Heart right ventricle (tissue), 16 donors: ENCODE results near the gene DLD. TPM values are rescaled to one million over a fixed set of nuclear protein-coding genes. Genes with fewer than 3 reads are reported as not detected.
"Not testable (repeated sequence)": the region's sequence is repeated elsewhere in the genome, so short reads cannot be mapped to it uniquely, and the experiment has no call there.

Experiments
- ATAC-seq, 8 donors: fragments of 200-7000 bp; cut with Tn5 transposase; one replicate each; pipeline ENCODE4 v1.9.1; 2020; ENCODE audit warnings: mild to moderate bottlenecking in 8 of 8, moderate library complexity in 8 of 8, moderate number of reproducible peaks in 1 of 8
- DNase-seq, 2 donors: peaks; one replicate each; pipeline ENCODE4 v3.0.0-alpha.2; 2020
- H3K27ac ChIP-seq, 10 donors: fragments of 200-600 bp; sonication (generic) in 2 of 10; one replicate each; pipeline versions ENCODE4 v1.5.0 to v1.8.0; 2020 to 2022; ENCODE audit warnings: mild to moderate bottlenecking in 3 of 10
- H3K27me3 ChIP-seq, 7 donors: fragments of 200-600 bp; one replicate each; pipeline ENCODE4 v1.8.0; 2021 to 2022; ENCODE audit warnings: mild to moderate bottlenecking in 2 of 7
- H3K36me3 ChIP-seq, 9 donors: fragments of 200-600 bp; sonication (generic) in 1 of 9; one replicate each; pipeline versions ENCODE4 v1.5.0 to v1.8.0; 2020 to 2022; ENCODE audit warnings: mild to moderate bottlenecking in 2 of 9
- H3K4me1 ChIP-seq, 9 donors: fragments of 200-600 bp; sonication (generic) in 1 of 9; one replicate each; pipeline versions ENCODE4 v1.5.0 to v1.8.0; 2020 to 2022; ENCODE audit warnings: mild to moderate bottlenecking in 4 of 9
- H3K4me3 ChIP-seq, 10 donors: fragments of 200-600 bp; sonication (generic) in 2 of 10; one replicate each; pipeline versions ENCODE4 v1.5.0 to v1.8.0; 2020 to 2022; ENCODE audit warnings: mild to moderate bottlenecking in 7 of 10, moderate library complexity in 2 of 10
- H3K9me3 ChIP-seq, 11 donors: fragments of 200-600 bp in 10 of 11; sonication (generic) in 2 of 11; one replicate each; pipeline versions ENCODE4 v1.5.0 to v1.8.0; 2013 to 2022; ENCODE audit warnings: mild to moderate bottlenecking in 2 of 11, control low read depth in 1 of 11, moderate library complexity in 1 of 11
- CTCF ChIP-seq, 9 donors: fragments of 200-600 bp; sonication (generic) in 2 of 9; IDR thresholded peaks; one replicate each; pipeline versions ENCODE4 v1.5.0 to v1.8.0; 2021 to 2022; ENCODE audit warnings: antibody characterized with exemption in 9 of 9, mild to moderate bottlenecking in 5 of 9, moderate library complexity in 1 of 9
- WGBS, 2 donors: extraction: QIAGEN DNeasy Blood & Tissue Kit; methylation state at CpG; one replicate each; pipeline ENCODE4 v1.1.7; 2013; ENCODE audit warnings: inconsistent platforms in 1 of 2; 5-methylcytosine and 5-hydroxymethylcytosine counted together
- intact Hi-C, 10 donors: fragments of 100-400 bp; cut with DNase I; formaldehyde crosslinking; loops; one replicate each; pipeline versions ENCODE4 v1.11.1 to v1.14.2; 2022
- polyA plus RNA-seq, 2 donors: library from polyadenylated mRNA; stranded (reverse); fragments of 200-250 nt; gene quantifications; one replicate each; pipeline ENCODE4 v1.2.3, GENCODE V29; 2013
- total RNA-seq, 10 donors: library from RNA; stranded (reverse); fragmentation: NEBNext Ultra II Directional in 3 of 10; extraction: Animal tissue kit (Norgen Biotek cat#: 25700) in 3 of 10; gene quantifications; one replicate each; pipeline versions ENCODE4 v1.2.1 to v1.2.4, GENCODE V29; 2021 to 2023
- donor health status: Arrhythmogenic right ventricular cardiomyopathy.
- donor health status: ischemic (EF 13 %, LVEDD 7.1; RV severe dilation, severe dysfunction).
- donor health status: healthy with polysubstance abuse.
- donor health status: DM: no; HTN: yes; CAD: no.
- donor health status: DM: no; HTN: no; CAD: no.
- donor health status: ischemic (EF 25% LVEDD 6.9; RV normal size, moderate dysfunction).
- donor health status: ischemic (EF 25% LVEDD 5.7; RV mildly dilated, moderate dysfunction).
- donor health status: healthy.
- donor health status: DM: yes; HTN: yes; CAD: no.
- donor health status: Ischemic cardiomyopathy.
- donor health status: ischemic (EF 35%, LVEDD 5.7; RV mildly dilated, moderate dysfunction).
- donor health status: nonischemic (EF 11% LVEDD 7.7; RV severe dilation, severe dysfunction).
- donor health status: DM: yes; HTN: yes; CAD: no.
- donor health status: PGD.
- donor health status: ischemic (EF 29% LVEDD 5.4; RV normal size, mild dysfunction).
- donor health status: nonischemic (EF 23%, LVEDD 6.1; RV moderate dilation, normal function).

Gene DLD
- total and polyA plus RNA-seq, 12 donors: 41.6 to 402 (median 341) TPM

GRCh38 chr7:107847168-107847835, 43.7 kb upstream of the DLD start:
- no peaks in the 10 kb centered on the region for H3K27me3 ChIP-seq
- 93 to 95% methylated on average over 14 to 18 of the region's 18 CpGs for WGBS, 2 donors

GRCh38 chr7:107847836-107848175, 43.2 kb upstream of the DLD start:
- H3K4me1 ChIP-seq: peaks cover 0 to 15% (median 0%) of the 10 kb centered on the region in 9 donors
- intact Hi-C loops, H3K9me3 ChIP-seq, H3K27ac ChIP-seq, DNase-seq, H3K4me3 ChIP-seq, H3K27me3 ChIP-seq, ATAC-seq, H3K36me3 ChIP-seq: not testable (repeated sequence)
- 95 to 97% methylated on average over 16 to 20 of the region's 20 CpGs for WGBS, 2 donors

More at GRCh38 chr7:107847168-107847835, 43.7 kb upstream of the DLD start:
- no peak for TF ChIP-seq CTCF (IDR thresholded peaks at IDR 0.05)
- no peaks in the 10 kb centered on the region for H3K36me3 ChIP-seq
- H3K27ac ChIP-seq: no peak overlapping the region
- intact Hi-C loops: no loop called here
- DNase-seq (no peak), ATAC-seq (no peak)
- H3K4me1 ChIP-seq: peaks cover 0 to 15% (median 0%) of the 10 kb centered on the region in 9 donors
- H3K4me3 ChIP-seq: no peak overlapping the region
- H3K9me3 ChIP-seq: no peaks in the 10 kb centered on the region

- H3K9me3 ChIP-seq, DNase-seq, H3K27me3 ChIP-seq, H3K27ac ChIP-seq, H3K4me3 ChIP-seq, H3K36me3 ChIP-seq, intact Hi-C loops, ATAC-seq: not testable (repeated sequence)
- 98% methylated on average over 16 to 24 of the region's 31 CpGs for WGBS, 2 donors
- peaks cover 0 to 15% (median 0%) of the 10 kb centered on the region in 9 donors for H3K4me1 ChIP-seq
Observed at GRCh38 chr7:107848211-107848610, 42.8 kb upstream of the DLD start.

- ATAC-seq (no peak), DNase-seq (no peak)
- WGBS, 2 donors: 83 to 90% methylated on average over 3 to 4 of the region's 4 CpGs
- Histone ChIP-seq H3K9me3 (no peaks in the 10 kb centered on the region), H3K4me1 (peaks cover 0 to 8% (median 0%) of the 10 kb centered on the region in 9 donors), H3K27ac (no peak overlapping the region), H3K27me3 (no peaks in the 10 kb centered on the region), H3K36me3 (no peaks in the 10 kb centered on the region), H3K4me3 (no peak overlapping the region)
- TF ChIP-seq CTCF (IDR thresholded peaks at IDR 0.05): no peak
- intact Hi-C loops: loop anchor here in 1 of 10 donors (5.0 kb wide), 1 partner anchor 1088 kb away; no protein-coding TSS in a partner anchor
Observed at GRCh38 chr7:107850216-107850615, 40.8 kb upstream of the DLD start.

GRCh38 chr7:107850643-107851042, 40.3 kb upstream of the DLD start:
- DNase-seq (no peak), ATAC-seq (no peak)
- 33 to 45% methylated on average over 1 of the region's 1 CpG for WGBS, 2 donors
- H3K27ac ChIP-seq: no peak overlapping the region
- no peaks in the 10 kb centered on the region for H3K9me3 ChIP-seq
- intact Hi-C loops: loop anchor here in 1 of 10 donors (5.0 kb wide), 1 partner anchor 1088 kb away; no protein-coding TSS in a partner anchor
- TF ChIP-seq CTCF (IDR thresholded peaks at IDR 0.05): no peak
- no peak overlapping the region for H3K4me3 ChIP-seq
- H3K27me3 ChIP-seq: no peaks in the 10 kb centered on the region
- H3K4me1 ChIP-seq: peaks cover 0 to 5% (median 0%) of the 10 kb centered on the region in 9 donors
- H3K36me3 ChIP-seq: no peaks in the 10 kb centered on the region
